ENCODE results near the gene LYRM4. TPM values are rescaled to one million over a fixed set of nuclear protein-coding genes. Genes with fewer than 3 reads are reported as not detected.
"Not testable (repeated sequence)": the region's sequence is repeated elsewhere in the genome, so short reads cannot be mapped to it uniquely, and the experiment has no call there.

Gene LYRM4
- total and polyA plus RNA-seq, 8 donors = 25.2 to 47.4 (median 42.0) TPM

DNA sequence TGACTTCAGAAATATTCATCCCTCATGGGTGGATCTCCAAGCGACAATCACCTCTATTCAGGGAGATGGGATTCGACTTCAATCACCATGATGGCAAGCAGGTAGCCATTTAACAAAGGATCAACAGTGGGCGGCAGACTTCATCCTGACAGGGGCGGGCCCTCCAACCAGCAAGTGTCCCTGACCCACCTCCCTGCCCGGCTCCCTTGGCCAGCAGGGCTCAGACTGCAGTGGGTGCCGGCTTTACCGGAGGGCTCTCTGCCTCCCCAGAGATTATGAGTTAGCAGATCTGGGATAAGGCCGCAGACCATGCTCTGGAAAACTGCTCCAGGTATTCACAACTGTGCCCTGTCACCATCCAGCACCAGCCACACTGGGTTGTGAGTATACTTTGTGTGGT lies 136.2 kb downstream of the LYRM4 start:
- TF ChIP-seq, protein P1, sequence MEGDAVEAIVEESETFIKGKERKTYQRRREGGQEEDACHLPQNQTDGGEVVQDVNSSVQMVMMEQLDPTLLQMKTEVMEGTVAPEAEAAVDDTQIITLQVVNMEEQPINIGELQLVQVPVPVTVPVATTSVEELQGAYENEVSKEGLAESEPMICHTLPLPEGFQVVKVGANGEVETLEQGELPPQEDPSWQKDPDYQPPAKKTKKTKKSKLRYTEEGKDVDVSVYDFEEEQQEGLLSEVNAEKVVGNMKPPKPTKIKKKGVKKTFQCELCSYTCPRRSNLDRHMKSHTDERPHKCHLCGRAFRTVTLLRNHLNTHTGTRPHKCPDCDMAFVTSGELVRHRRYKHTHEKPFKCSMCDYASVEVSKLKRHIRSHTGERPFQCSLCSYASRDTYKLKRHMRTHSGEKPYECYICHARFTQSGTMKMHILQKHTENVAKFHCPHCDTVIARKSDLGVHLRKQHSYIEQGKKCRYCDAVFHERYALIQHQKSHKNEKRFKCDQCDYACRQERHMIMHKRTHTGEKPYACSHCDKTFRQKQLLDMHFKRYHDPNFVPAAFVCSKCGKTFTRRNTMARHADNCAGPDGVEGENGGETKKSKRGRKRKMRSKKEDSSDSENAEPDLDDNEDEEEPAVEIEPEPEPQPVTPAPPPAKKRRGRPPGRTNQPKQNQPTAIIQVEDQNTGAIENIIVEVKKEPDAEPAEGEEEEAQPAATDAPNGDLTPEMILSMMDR (IDR thresholded peaks at IDR 0.05) = no peak
- ATAC-seq = no peak

DNA sequence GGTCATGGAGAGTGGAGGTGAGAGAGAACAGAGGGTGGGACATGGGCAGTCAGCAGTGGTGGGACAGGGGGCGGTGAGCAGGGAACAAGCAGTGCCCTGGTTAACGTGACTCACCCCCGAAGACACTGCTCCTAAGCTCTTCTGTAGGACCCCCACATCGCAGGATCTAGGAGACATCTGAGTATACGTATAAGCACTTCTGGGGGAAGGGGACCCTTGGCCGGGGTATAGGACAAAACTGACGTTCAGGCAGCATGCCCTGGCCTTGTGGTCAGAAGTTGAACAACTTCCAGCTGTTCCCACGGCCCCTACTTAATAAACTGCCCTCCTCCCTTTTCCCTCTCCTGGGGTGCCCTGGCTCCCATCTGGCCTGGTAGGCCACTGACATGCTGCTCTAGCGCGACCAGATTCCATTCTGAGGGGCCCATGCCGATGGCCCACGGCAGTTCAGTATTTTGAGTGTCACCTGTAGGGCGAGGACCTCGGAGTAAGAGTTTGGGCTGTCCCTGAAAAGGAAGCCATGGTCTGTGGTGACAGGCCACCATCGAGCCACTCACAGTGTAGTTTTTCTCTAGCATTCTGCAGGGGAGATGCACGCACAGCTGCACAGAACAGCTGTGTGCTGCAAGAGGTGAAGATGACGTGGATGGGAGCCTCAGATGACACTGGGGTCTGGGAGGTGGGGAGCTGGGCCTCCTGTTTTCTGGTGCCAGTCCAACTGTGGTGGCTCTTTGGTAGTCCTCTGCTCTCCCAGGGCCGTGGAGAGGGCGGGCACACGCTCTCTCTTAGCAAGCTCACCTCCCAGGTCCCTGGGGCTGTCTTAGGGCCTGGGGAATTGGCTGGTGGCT lies 137.2 kb downstream of the LYRM4 start:
- TF ChIP-seq, protein P1 (IDR thresholded peaks at IDR 0.05) = no peak
- Histone ChIP-seq H3K27me3 (no peaks in the 10 kb centered on the region), H3K27ac (no peak overlapping the region), H3K9me3 (peaks cover 0 to 3% of the 10 kb centered on the region in 2 donors), H3K4me1 (no peaks in the 10 kb centered on the region), H3K4me3 (no peak overlapping the region), H3K36me3 (no peaks in the 10 kb centered on the region)
- DNase-seq = no peak
- intact Hi-C loops (cut with DNase I) = no loop called here
- no peak for ATAC-seq

More for the DNA sequence above, 136.2 kb downstream of the LYRM4 start:
- no peak for DNase-seq
- intact Hi-C loops (cut with DNase I) = no loop called here
- H3K27ac ChIP-seq = no peak overlapping the region
- H3K36me3 ChIP-seq = no peaks in the 10 kb centered on the region
- no peak overlapping the region for H3K4me3 ChIP-seq
- no peaks in the 10 kb centered on the region for H3K4me1 ChIP-seq
- no peaks in the 10 kb centered on the region for H3K27me3 ChIP-seq
- peaks cover 0 to 3% of the 10 kb centered on the region in 2 donors for H3K9me3 ChIP-seq

DNA sequence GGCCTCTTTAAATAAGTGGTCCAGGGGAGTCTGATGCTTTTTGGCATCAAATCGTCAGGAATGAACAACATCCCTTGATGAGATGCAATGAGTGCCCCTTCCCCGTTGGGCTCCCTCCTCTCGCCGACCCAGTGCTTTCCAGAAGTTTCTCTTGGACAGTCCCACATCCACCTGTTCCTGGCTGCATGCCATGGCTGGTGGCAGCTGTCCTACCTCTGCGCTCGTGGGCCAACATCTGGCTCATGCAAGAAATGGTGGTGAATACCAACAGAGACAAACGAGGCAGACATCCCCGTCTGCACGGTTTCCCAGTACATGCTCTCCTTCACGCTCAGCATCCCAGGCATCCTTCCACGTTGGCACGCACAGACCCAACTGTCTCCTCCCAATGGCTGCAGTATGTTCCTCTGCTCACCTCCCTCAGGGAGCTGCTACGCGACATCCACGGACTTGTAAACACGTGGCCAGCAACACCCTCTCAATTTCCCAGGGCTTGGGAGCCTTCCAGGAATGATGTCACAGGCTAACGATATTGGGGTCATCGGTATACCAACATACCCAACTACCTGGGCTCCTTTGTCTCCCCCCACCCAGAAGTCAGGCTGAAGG lies 138.1 kb downstream of the LYRM4 start:
- Histone ChIP-seq H3K27me3 (no peaks in the 10 kb centered on the region), H3K4me1 (no peaks in the 10 kb centered on the region), H3K9me3 (peaks cover 0 to 3% of the 10 kb centered on the region in 2 donors), H3K4me3 (no peak overlapping the region), H3K36me3 (no peaks in the 10 kb centered on the region), H3K27ac (no peak overlapping the region)
- no peak for ATAC-seq
- intact Hi-C loops (cut with DNase I) = no loop called here
- TF ChIP-seq, protein P1 (IDR thresholded peaks at IDR 0.05) = no peak
- DNase-seq = no peak

DNA sequence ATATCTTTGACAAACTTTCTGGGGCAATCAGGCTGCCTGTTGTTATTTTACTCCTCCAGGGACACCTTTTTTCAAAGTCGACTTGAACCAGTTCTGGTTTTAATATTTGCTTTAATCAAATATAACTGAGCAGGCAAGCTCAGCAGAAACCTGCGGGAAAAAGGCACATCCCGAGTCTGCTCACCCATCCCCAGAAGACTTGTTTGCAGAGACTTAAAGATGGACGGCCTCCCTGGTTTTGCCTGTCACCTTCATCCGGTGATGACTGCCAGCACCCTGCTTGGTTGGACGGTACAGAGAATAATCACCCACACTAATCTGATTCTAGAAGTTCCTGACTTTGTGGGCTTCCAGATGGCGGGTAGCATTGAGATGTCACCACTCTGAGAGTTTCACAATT lies 138.8 kb downstream of the LYRM4 start:
- ATAC-seq (no peak), DNase-seq (no peak)
- Histone ChIP-seq H3K27ac (no peak overlapping the region), H3K9me3 (peaks cover 0 to 3% of the 10 kb centered on the region in 2 donors), H3K27me3 (no peaks in the 10 kb centered on the region), H3K36me3 (no peaks in the 10 kb centered on the region), H3K4me1 (no peaks in the 10 kb centered on the region), H3K4me3 (no peak overlapping the region)
- intact Hi-C loops (cut with DNase I) = no loop called here
- TF ChIP-seq, protein P1 (IDR thresholded peaks at IDR 0.05) = no peak

DNA sequence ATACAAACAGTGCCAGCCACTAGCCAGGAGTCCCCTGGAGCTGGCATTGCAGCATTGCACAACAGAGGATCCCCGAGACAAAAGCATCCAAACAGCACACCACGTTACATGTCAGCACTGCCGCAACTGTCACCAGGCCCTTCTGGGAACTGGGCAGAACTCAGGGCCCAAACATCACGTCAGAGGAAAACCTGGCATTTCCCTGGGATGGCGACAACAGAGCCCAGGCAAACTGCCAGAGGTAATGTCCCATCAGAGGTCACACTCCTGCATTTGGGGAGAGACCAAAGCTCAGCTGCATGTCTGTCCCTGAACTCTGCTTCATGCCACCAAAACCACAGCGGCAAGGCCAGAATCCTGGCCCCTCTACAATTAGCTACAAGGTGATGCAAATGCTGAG lies 139.3 kb downstream of the LYRM4 start:
- intact Hi-C loops (cut with DNase I) = no loop called here
- TF ChIP-seq, protein P1 (IDR thresholded peaks at IDR 0.05) = no peak
- DNase-seq (no peak), ATAC-seq (no peak)
- Histone ChIP-seq H3K36me3 (no peaks in the 10 kb centered on the region), H3K27ac (no peak overlapping the region), H3K4me3 (no peak overlapping the region), H3K9me3 (peaks cover 0 to 3% of the 10 kb centered on the region in 2 donors), H3K4me1 (no peaks in the 10 kb centered on the region), H3K27me3 (no peaks in the 10 kb centered on the region)

DNA sequence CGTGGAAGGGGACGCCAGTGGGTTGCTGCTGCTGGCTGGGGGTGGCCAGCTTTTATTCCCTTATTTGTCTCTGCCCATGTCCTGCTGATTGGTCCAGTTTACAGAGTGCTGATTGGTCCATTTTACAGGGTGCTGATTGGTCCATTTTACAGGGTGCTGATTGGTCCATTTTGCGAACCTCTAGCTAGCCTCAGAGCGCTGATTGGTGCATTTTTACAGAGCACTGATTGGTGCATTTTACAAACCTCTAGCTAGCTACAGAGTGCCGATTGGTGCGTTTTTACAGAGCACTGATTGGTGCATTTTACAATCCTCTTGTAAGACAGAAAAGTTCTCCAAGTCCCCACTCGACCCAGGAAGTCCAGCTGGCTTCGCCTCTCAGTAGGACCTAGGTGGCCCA lies 140.2 kb downstream of the LYRM4 start:
- DNase-seq; H3K4me1 ChIP-seq; H3K4me3 ChIP-seq; H3K27ac ChIP-seq; intact Hi-C loops (cut with DNase I); H3K36me3 ChIP-seq; H3K9me3 ChIP-seq; ATAC-seq; H3K27me3 ChIP-seq: not testable (repeated sequence)
